GM18861 (cell line): ENCODE data around the gene ABCB9.

Source experiments
- ATAC-seq: cut with Tn5 transposase; IDR thresholded peaks from one replicate; pipeline ENCODE4 v1.9.1; 2021; ENCODE audit not compliant: unreplicated experiment

ABCB9 gene

GRCh38 chr12:122884091-122884826 is 82.0 kb downstream of the ABCB9 start:
- ATAC-seq: no peak

- no peak for ATAC-seq
These were observed 83.2 kb downstream of the ABCB9 start for GRCh38 chr12:122882908-122883558.

GRCh38 chr12:122880668-122881067 is 85.6 kb downstream of the ABCB9 start:
- no peak for ATAC-seq

GRCh38 chr12:122880155-122880667 is 86.1 kb downstream of the ABCB9 start:
- ATAC-seq: no peak
